ENCODE results near the gene PDE11A.
A peak's percentile ranks its signal among the peaks of the same experiment; 100 is the strongest.
"Not testable (repeated sequence)": the region's sequence is repeated elsewhere in the genome, so short reads cannot be mapped to it uniquely, and the experiment has no call there.

The PDE11A gene

GRCh38 chr2:177808984-177809809 lies 263.4 kb downstream of the PDE11A start:
- DNase-seq, result no peak

- DNase-seq, result no peak
Measured at GRCh38 chr2:177806025-177806424, 266.6 kb downstream of the PDE11A start.

GRCh38 chr2:177799531-177799930 lies 273.0 kb downstream of the PDE11A start:
- no peak for DNase-seq

- no peak for DNase-seq
Measured at GRCh38 chr2:177797808-177798207, 274.8 kb downstream of the PDE11A start.

GRCh38 chr2:177796654-177797415 lies 275.7 kb downstream of the PDE11A start:
- DNase-seq, result no peak

- DNase-seq, result no peak
Measured at GRCh38 chr2:177796011-177796410, 276.6 kb downstream of the PDE11A start.

GRCh38 chr2:177785143-177785542 lies 287.4 kb downstream of the PDE11A start:
- not testable (repeated sequence) for DNase-seq

- no peak for DNase-seq
Measured at GRCh38 chr2:177784745-177785067, 287.9 kb downstream of the PDE11A start.

- no peak for DNase-seq
Measured at GRCh38 chr2:177783835-177784744, 288.5 kb downstream of the PDE11A start.

GRCh38 chr2:177783091-177783490 lies 289.5 kb downstream of the PDE11A start:
- DNase-seq, result no peak

GRCh38 chr2:177782613-177783012 lies 290.0 kb downstream of the PDE11A start:
- DNase-seq, result no peak

GRCh38 chr2:177778472-177778871 lies 294.1 kb downstream of the PDE11A start:
- DNase-seq, result no peak

GRCh38 chr2:177772529-177772928 lies 300.0 kb downstream of the PDE11A start:
- DNase-seq, result no peak

- DNase-seq, result no peak
Measured at GRCh38 chr2:177771191-177771590, 301.4 kb downstream of the PDE11A start.

- no peak for DNase-seq
Measured at GRCh38 chr2:177767768-177768167, 304.8 kb downstream of the PDE11A start.

GRCh38 chr2:177765698-177766097 lies 306.9 kb downstream of the PDE11A start:
- DNase-seq, result no peak

- DNase-seq, result peak; percentile 74
Measured at GRCh38 chr2:177763531-177764265, 308.9 kb downstream of the PDE11A start.

- no peak for DNase-seq
Measured at GRCh38 chr2:177759443-177759842, 313.1 kb downstream of the PDE11A start.

- DNase-seq, result peak; percentile 5
Measured at GRCh38 chr2:177758591-177759371, 313.8 kb downstream of the PDE11A start.

GRCh38 chr2:177756336-177756735 lies 316.2 kb downstream of the PDE11A start:
- DNase-seq, result no peak

- DNase-seq, result no peak
Measured at GRCh38 chr2:177754492-177754873, 318.1 kb downstream of the PDE11A start.
